Neural crest cell (in vitro differentiated cells): ENCODE data around the gene CDC14A. TPM values are rescaled to one million over a fixed set of nuclear protein-coding genes. Genes with fewer than 3 reads are reported as not detected.

ENCODE experiments used
- DNase-seq: peaks from one replicate; pipeline ENCODE4 v3.0.0; 2021; ENCODE audit warnings: low read depth, mixed read lengths, low spot score
- H3K27ac Mint-ChIP-seq: one replicate; pipeline ENCODE4 v1.8.0; 2021; ENCODE audit warnings: mild to moderate bottlenecking, mixed read lengths; ENCODE audit not compliant: unreplicated experiment
- H3K27me3 Mint-ChIP-seq: 2 replicates; pipeline ENCODE4 v1.8.0; 2021; ENCODE audit warnings: low read depth, mild to moderate bottlenecking, mixed read lengths
- H3K36me3 Mint-ChIP-seq: 2 replicates; pipeline ENCODE4 v1.8.0; 2021; ENCODE audit warnings: low read depth, mild to moderate bottlenecking, mixed read lengths
- H3K4me1 Mint-ChIP-seq: 2 replicates; pipeline ENCODE4 v1.8.0; 2021; ENCODE audit warnings: mixed read lengths
- H3K4me3 Mint-ChIP-seq: one replicate; pipeline ENCODE4 v1.8.0; 2021; ENCODE audit warnings: mild to moderate bottlenecking, mixed read lengths
- H3K9me3 Mint-ChIP-seq: 2 replicates; pipeline ENCODE4 v1.8.0; 2021; ENCODE audit warnings: mixed read lengths
- total RNA-seq: library from RNA; stranded (reverse); gene quantifications from 2 replicates; pipeline ENCODE4 v1.2.1, GENCODE V29; 2021
- TF ChIP-seq, protein P1 (sequence below): fragments of 200-600 bp; sonication (generic); conservative IDR thresholded peaks from 2 replicates; pipeline ENCODE4 v1.5.0; 2021; ENCODE audit warnings: antibody characterized with exemption, mild to moderate bottlenecking

Gene CDC14A
- total RNA-seq, 1 donor from 2014 or later: 15.7 TPM

DNA sequence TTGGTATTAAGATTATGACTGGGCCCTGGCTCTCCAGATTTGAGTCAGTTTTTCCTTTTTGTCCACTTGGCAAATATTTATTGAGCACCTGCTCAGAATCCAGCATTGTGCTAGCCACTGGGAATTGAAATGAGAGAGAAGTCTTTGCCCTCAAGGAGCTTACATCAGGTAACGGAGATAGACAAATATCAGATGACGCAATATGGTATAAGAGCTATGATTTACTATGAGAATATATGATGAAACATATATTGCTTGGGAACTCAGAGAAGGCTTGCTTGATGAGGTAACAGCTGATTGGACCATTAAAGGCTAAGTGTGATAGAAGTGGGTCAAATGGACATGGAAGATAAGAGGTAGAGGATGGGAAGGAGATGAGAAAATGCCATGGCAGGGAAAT lies 144.6 kb downstream of the CDC14A start:
- Mint-ChIP-seq H3K27me3 (no peaks in the 10 kb centered on the region), H3K4me3 (no peak overlapping the region), H3K9me3 (peaks cover 4% of the 10 kb centered on the region), H3K4me1 (no peaks in the 10 kb centered on the region), H3K36me3 (peaks cover 36% of the 10 kb centered on the region), H3K27ac (no peak overlapping the region)
- no peak for DNase-seq
- TF ChIP-seq, protein P1, sequence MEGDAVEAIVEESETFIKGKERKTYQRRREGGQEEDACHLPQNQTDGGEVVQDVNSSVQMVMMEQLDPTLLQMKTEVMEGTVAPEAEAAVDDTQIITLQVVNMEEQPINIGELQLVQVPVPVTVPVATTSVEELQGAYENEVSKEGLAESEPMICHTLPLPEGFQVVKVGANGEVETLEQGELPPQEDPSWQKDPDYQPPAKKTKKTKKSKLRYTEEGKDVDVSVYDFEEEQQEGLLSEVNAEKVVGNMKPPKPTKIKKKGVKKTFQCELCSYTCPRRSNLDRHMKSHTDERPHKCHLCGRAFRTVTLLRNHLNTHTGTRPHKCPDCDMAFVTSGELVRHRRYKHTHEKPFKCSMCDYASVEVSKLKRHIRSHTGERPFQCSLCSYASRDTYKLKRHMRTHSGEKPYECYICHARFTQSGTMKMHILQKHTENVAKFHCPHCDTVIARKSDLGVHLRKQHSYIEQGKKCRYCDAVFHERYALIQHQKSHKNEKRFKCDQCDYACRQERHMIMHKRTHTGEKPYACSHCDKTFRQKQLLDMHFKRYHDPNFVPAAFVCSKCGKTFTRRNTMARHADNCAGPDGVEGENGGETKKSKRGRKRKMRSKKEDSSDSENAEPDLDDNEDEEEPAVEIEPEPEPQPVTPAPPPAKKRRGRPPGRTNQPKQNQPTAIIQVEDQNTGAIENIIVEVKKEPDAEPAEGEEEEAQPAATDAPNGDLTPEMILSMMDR: no peak

DNA sequence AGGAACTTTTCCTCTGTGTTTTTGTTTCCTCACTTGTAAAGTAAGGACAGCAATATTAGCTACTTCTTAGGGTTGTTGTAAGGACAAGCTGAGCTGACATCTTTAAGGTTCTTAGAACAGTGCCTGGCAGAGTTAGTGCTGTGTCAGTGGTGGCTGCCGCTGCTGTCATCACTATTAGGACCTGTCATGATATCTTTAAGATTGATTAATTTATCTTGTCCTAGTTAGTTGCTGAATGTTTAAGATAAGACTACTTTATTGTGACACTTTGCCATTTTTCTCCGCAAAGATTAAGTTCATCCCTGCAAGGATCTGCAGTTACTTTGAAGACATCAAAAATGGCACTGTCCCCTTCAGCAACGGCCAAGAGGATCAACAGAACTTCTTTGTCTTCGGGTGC lies 145.5 kb downstream of the CDC14A start:
- Mint-ChIP-seq H3K36me3 (peaks cover 31% of the 10 kb centered on the region), H3K27me3 (no peaks in the 10 kb centered on the region), H3K27ac (no peak overlapping the region), H3K9me3 (peaks cover under 1% of the 10 kb centered on the region), H3K4me3 (no peak overlapping the region), H3K4me1 (no peaks in the 10 kb centered on the region)
- TF ChIP-seq, protein P1: no peak
- no peak for DNase-seq

DNA sequence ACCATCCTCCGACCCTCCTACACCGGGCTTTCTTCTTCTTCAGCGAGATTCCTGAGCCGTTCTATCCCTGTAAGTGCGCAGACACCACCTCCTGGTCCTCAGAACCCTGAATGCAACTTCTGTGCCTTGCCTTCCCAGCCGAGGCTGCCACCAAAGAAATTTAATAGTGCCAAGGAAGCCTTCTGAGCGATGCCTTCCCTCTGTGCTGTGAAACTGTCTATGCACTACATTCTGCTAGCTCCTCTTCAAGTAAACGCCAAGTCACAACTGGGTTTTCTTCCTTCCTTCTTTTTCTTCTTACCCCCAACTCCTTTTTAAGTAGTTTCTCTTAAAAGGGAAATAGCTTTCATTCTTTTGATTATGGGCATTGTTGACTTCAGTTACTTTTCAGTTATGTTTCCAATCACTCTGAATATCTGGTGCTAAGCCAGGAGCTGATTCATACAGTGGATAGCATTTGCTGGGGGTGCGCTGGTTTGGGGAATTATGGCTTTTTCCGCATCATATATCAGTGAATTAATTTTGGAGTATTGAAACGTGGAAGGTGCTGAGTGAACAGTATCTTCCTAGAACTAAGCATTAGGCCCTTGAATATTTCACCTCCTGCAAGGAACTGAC lies 147.0 kb downstream of the CDC14A start:
- H3K36me3 Mint-ChIP-seq: peaks cover 28% of the 10 kb centered on the region
- H3K4me1 Mint-ChIP-seq: no peaks in the 10 kb centered on the region
- H3K4me3 Mint-ChIP-seq: no peak overlapping the region
- H3K27ac Mint-ChIP-seq: peak overlapping the region; percentile 21
- H3K27me3 Mint-ChIP-seq: no peaks in the 10 kb centered on the region
- TF ChIP-seq, protein P1: no peak
- no peak for DNase-seq
- H3K9me3 Mint-ChIP-seq: no peaks in the 10 kb centered on the region

DNA sequence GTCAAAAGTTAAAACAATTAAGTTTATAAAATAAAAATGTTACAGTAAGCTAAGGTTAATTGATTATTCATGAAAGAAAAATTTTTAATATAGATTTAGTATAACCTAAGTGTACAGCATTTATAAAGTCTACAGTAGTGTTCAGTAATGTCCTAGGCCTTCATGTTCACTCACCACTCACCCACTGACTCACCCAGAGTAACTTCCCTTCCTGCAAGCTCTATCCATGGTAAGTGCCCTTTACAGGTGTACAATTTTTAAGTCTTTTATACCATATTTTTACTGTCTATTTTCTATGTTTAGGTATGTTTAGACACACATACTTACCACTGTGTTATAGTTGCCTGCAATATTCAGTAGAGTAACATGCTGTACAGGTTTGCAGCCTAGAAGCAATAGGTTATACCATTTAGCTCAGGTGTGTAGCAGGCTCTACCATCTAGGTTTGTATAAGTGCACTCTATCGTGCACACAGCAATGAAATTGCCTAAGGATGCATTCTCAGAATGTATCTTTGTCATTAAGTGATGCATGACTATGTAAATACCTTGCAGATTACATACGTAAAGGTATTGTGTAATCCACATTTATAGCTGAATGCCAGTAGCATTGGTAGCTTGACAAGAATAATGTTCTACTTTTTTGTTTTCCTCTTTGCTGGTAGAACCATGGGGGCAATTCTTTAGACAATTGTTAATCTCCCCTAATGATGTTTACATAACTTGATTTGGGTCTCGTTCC lies 149.9 kb downstream of the CDC14A start:
- H3K36me3 Mint-ChIP-seq: peaks cover 33% of the 10 kb centered on the region
- H3K4me1 Mint-ChIP-seq: no peaks in the 10 kb centered on the region
- DNase-seq: no peak
- TF ChIP-seq, protein P1: no peak
- no peak overlapping the region for H3K27ac Mint-ChIP-seq
- H3K27me3 Mint-ChIP-seq: no peaks in the 10 kb centered on the region
- H3K9me3 Mint-ChIP-seq: no peaks in the 10 kb centered on the region
- no peak overlapping the region for H3K4me3 Mint-ChIP-seq

DNA sequence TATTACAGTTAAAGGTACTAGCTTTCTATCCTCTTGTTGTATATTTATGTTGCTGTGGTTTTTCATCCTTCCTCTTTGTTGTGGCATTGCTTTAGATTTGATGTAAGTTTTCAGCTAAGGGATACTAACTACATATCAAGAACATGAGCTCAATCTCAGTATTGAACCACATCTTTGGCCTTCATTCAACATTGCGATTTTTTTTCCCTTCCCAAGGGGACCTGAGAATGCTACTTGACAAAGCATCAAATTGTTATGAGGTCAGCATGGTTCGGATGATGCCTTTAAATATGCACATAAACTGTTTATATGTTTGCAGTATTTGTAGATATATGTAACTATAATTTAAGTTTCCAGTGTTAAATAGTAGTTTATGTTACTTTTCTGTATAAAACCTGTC lies 153.9 kb downstream of the CDC14A start:
- Mint-ChIP-seq H3K27me3 (no peaks in the 10 kb centered on the region), H3K4me1 (no peaks in the 10 kb centered on the region), H3K9me3 (no peaks in the 10 kb centered on the region), H3K27ac (no peak overlapping the region), H3K4me3 (no peak overlapping the region), H3K36me3 (peaks cover 23% of the 10 kb centered on the region)
- TF ChIP-seq, protein P1: no peak
- no peak for DNase-seq
